Heart left ventricle (tissue), 16 donors: ENCODE results near the gene CLIP1. TPM values are rescaled to one million over a fixed set of nuclear protein-coding genes. Genes with fewer than 3 reads are reported as not detected.

Experiments
- ATAC-seq, 4 donors: fragments of 200-7000 bp; cut with Tn5 transposase; one replicate each; pipeline ENCODE4 v1.9.1; 2020 to 2022; ENCODE audit warnings: moderate library complexity in 4 of 4, mild to moderate bottlenecking in 3 of 4, moderate number of reproducible peaks in 1 of 4
- DNase-seq, 5 donors: peaks; one replicate each; pipeline ENCODE4 v3.0.0-alpha.2; 2020
- H3K27ac ChIP-seq, 12 donors: fragments of 200-600 bp; sonication (generic) in 4 of 12; one replicate each; pipeline versions ENCODE4 v1.5.0 to v1.8.0; 2016 to 2022; ENCODE audit warnings: mild to moderate bottlenecking in 2 of 12
- H3K27me3 ChIP-seq, 9 donors: fragments of 200-600 bp; sonication (generic) in 2 of 9; one replicate each; pipeline versions ENCODE4 v1.5.1 to v1.8.0; 2016 to 2022; ENCODE audit warnings: mild to moderate bottlenecking in 3 of 9
- H3K36me3 ChIP-seq, 9 donors: fragments of 200-600 bp; sonication (generic) in 2 of 9; one replicate each; pipeline versions ENCODE4 v1.5.0 to v1.8.0; 2018 to 2022; ENCODE audit warnings: mild to moderate bottlenecking in 2 of 9
- H3K4me1 ChIP-seq, 12 donors: fragments of 200-600 bp; sonication (generic) in 4 of 12; one replicate each; pipeline versions ENCODE4 v1.5.0 to v1.8.0; 2016 to 2022; ENCODE audit warnings: mild to moderate bottlenecking in 3 of 12
- H3K4me3 ChIP-seq, 12 donors: fragments of 200-600 bp; sonication (generic) in 4 of 12; one replicate each; pipeline versions ENCODE4 v1.5.0 to v1.8.0; 2017 to 2022; ENCODE audit warnings: mild to moderate bottlenecking in 9 of 12, moderate library complexity in 4 of 12
- H3K9me3 ChIP-seq, 12 donors: fragments of 200-600 bp; sonication (generic) in 4 of 12; one replicate each; pipeline versions ENCODE4 v1.5.0 to v1.8.0; 2016 to 2022; ENCODE audit warnings: mild to moderate bottlenecking in 1 of 12
- POLR2A ChIP-seq, 2 donors: fragments of 450-650 bp; IDR thresholded peaks; one replicate each; pipeline ENCODE4 v1.6.1; 2017; ENCODE audit warnings: antibody characterized with exemption in 2 of 2, mild to moderate bottlenecking in 2 of 2, moderate library complexity in 2 of 2
- WGBS, 4 donors: extraction: QIAGEN DNeasy Blood & Tissue Kit in 2 of 4; methylation state at CpG; one replicate each; pipeline versions ENCODE4 v1.1.5 to v1.1.7; 2013 to 2018; 5-methylcytosine and 5-hydroxymethylcytosine counted together
- intact Hi-C, 10 donors: fragments of 100-400 bp; cut with DNase I; formaldehyde crosslinking; loops; one replicate each; pipeline versions ENCODE4 v1.11.1 to v1.14.2; 2022
- polyA plus RNA-seq, 2 donors: library from polyadenylated mRNA; stranded (reverse); fragments of 200-250 nt; gene quantifications; one replicate each; pipeline ENCODE4 v1.2.3, GENCODE V29; 2013
- total RNA-seq, 9 donors: library from RNA; depleted of rRNA in 2 of 9; stranded (reverse); fragments of >200 nt in 2 of 9; fragmentation: NEBNext Ultra II Directional in 3 of 9; extraction: Animal tissue kit (Norgen Biotek cat#: 25700) in 3 of 9; gene quantifications; one replicate each; pipeline versions ENCODE4 v1.1.0 to v1.2.4, GENCODE V29; 2016 to 2023
- TF ChIP-seq, protein P1 (sequence below), 12 donors: fragments of 200-600 bp; sonication (generic) in 4 of 12; IDR thresholded peaks; one replicate each; pipeline versions ENCODE4 v1.5.0 to v1.8.0; 2018 to 2022; ENCODE audit warnings: antibody characterized with exemption in 12 of 12, mild to moderate bottlenecking in 5 of 12
- donor health status: ischemic (EF 13 %, LVEDD 7.1; RV severe dilation, severe dysfunction).
- donor health status: healthy with polysubstance abuse.
- donor health status: DM: no; HTN: yes; CAD: no.
- donor health status: DM: no; HTN: no; CAD: no.
- donor health status: ischemic (EF 25% LVEDD 6.9; RV normal size, moderate dysfunction).
- donor health status: ischemic (EF 25% LVEDD 5.7; RV mildly dilated, moderate dysfunction).
- donor health status: healthy.
- donor health status: DM: yes; HTN: yes; CAD: no.
- donor health status: ischemic (EF 35%, LVEDD 5.7; RV mildly dilated, moderate dysfunction).
- donor health status: nonischemic (EF 11% LVEDD 7.7; RV severe dilation, severe dysfunction).
- donor health status: DM: yes; HTN: yes; CAD: no.
- donor health status: PGD.
- donor health status: ischemic (EF 29% LVEDD 5.4; RV normal size, mild dysfunction).
- donor health status: nonischemic (EF 23%, LVEDD 6.1; RV moderate dilation, normal function).

Gene CLIP1
- total and polyA plus RNA-seq, 11 donors: 31.9 to 173 (median 104) TPM

- peak within 1 kb of the TSS; percentile 81 to 99 (median 96) for H3K27ac ChIP-seq
- intact Hi-C loops: loop anchor here in 2 of 10 donors (2.0 to 10.0 kb wide), 2 partner anchors 41 to 529 kb away; partner anchors contain the start of genes VPS33A (in 2 of the 2) and DENR (in 1 of the 2)
- H3K9me3 ChIP-seq: no peaks in the 10 kb centered on the region
- H3K4me3 ChIP-seq: peak within 1 kb of the TSS; percentile 70 to 99 (median 93)
- TF ChIP-seq POLR2A (IDR thresholded peaks at IDR 0.05): peak; percentile 44 to 95
- TF ChIP-seq, protein P1, sequence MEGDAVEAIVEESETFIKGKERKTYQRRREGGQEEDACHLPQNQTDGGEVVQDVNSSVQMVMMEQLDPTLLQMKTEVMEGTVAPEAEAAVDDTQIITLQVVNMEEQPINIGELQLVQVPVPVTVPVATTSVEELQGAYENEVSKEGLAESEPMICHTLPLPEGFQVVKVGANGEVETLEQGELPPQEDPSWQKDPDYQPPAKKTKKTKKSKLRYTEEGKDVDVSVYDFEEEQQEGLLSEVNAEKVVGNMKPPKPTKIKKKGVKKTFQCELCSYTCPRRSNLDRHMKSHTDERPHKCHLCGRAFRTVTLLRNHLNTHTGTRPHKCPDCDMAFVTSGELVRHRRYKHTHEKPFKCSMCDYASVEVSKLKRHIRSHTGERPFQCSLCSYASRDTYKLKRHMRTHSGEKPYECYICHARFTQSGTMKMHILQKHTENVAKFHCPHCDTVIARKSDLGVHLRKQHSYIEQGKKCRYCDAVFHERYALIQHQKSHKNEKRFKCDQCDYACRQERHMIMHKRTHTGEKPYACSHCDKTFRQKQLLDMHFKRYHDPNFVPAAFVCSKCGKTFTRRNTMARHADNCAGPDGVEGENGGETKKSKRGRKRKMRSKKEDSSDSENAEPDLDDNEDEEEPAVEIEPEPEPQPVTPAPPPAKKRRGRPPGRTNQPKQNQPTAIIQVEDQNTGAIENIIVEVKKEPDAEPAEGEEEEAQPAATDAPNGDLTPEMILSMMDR (IDR thresholded peaks at IDR 0.05): no peak
- peak; percentile 100 for DNase-seq
- peak; percentile 98 to 99 (median 98) for ATAC-seq
- H3K27me3 ChIP-seq: no peaks in the 10 kb centered on the region
- peaks cover 6 to 34% (median 26%) of the 10 kb centered on the region in 12 donors for H3K4me1 ChIP-seq
- WGBS, 4 donors: 0 to 1% (median 1%) methylated on average over 29 to 74 of the region's 74 CpGs
- H3K36me3 ChIP-seq: peaks cover 3 to 63% (median 48%) of the 10 kb centered on the region in 9 donors
Measured at GRCh38 chr12:122225683-122226365, 196.6 kb downstream of the CLIP1 start, which contains the start of gene DIABLO. Gene DIABLO, minus strand, starts transcription at chr12:122226052. Its CDS starts 38 bp downstream, at chr12:122226014.

Other genes starting within 250 kb of the CLIP1 start
- gene IL31, start 248.4 kb downstream of the CLIP1 start, total RNA-seq: not detected
- gene IL31, start 248.4 kb downstream of the CLIP1 start, polyA plus RNA-seq: not detected
- gene LRRC43, start 239.5 kb downstream of the CLIP1 start, total RNA-seq: 1 to 10 TPM in 2 of 9 donors, under 1 TPM in 6, not detected in 1; 0.31 to 1.9 (median 0.92) TPM
- under 1 TPM; 0.15 to 0.38 TPM for gene LRRC43, start 239.5 kb downstream of the CLIP1 start, polyA plus RNA-seq
- not detected for gene B3GNT4, start 219.0 kb downstream of the CLIP1 start, total RNA-seq
- gene B3GNT4, start 219.0 kb downstream of the CLIP1 start, polyA plus RNA-seq: under 1 TPM; 0.11 to 0.27 TPM
- 10 to 100 TPM; 27.9 to 64.4 (median 34.8) TPM for gene DIABLO, start 196.6 kb downstream of the CLIP1 start, total RNA-seq
- gene DIABLO, start 196.6 kb downstream of the CLIP1 start, polyA plus RNA-seq: 10 to 100 TPM; 26.4 to 72.6 TPM
- gene VPS33A, start 156.2 kb downstream of the CLIP1 start, total RNA-seq: 10 to 100 TPM in 7 of 9 donors, 1 to 10 TPM in 2; 7.3 to 16.7 (median 13.2) TPM
- gene VPS33A, start 156.2 kb downstream of the CLIP1 start, polyA plus RNA-seq: 10 to 100 TPM in 1 of 2 donors, 1 to 10 TPM in 1; 5.6 to 13.8 TPM
- gene ZCCHC8, start 78.3 kb upstream of the CLIP1 start, total RNA-seq: 10 to 100 TPM in 2 of 9 donors, 1 to 10 TPM in 7; 6.4 to 14.3 (median 8.0) TPM
- gene ZCCHC8, start 78.3 kb upstream of the CLIP1 start, polyA plus RNA-seq: 10 to 100 TPM in 1 of 2 donors, 1 to 10 TPM in 1; 7.1 to 11.0 TPM
- 10 to 100 TPM; 31.1 to 46.5 (median 35.4) TPM for gene RSRC2, start 104.3 kb upstream of the CLIP1 start, total RNA-seq
- 10 to 100 TPM; 34.1 to 34.8 TPM for gene RSRC2, start 104.3 kb upstream of the CLIP1 start, polyA plus RNA-seq
- 10 to 100 TPM in 1 of 9 donors, 1 to 10 TPM in 8; 2.2 to 10.4 (median 2.9) TPM for gene KNTC1, start 104.6 kb upstream of the CLIP1 start, total RNA-seq
- gene KNTC1, start 104.6 kb upstream of the CLIP1 start, polyA plus RNA-seq: 1 to 10 TPM; 2.1 to 2.5 TPM